ENCODE measurements around the gene TSHZ2.

TSHZ2 gene

GRCh38 chr20:53050338-53050737 is 78.2 kb downstream of the TSHZ2 start:
- TF ChIP-seq ZFX (IDR thresholded peaks at IDR 0.05) (no peak), CTCF (conservative IDR thresholded peaks at IDR 0.05) (no peak)
- H3K27ac ChIP-seq, result no peak overlapping the region

- no peak for TF ChIP-seq CTCF (conservative IDR thresholded peaks at IDR 0.05)
- no peak for TF ChIP-seq ZFX (IDR thresholded peaks at IDR 0.05)
- H3K27ac ChIP-seq, result no peak overlapping the region
Measured at GRCh38 chr20:53052380-53052779, 80.2 kb downstream of the TSHZ2 start.

GRCh38 chr20:53053595-53053994 is 81.4 kb downstream of the TSHZ2 start:
- no peak overlapping the region for H3K27ac ChIP-seq
- TF ChIP-seq CTCF (conservative IDR thresholded peaks at IDR 0.05) (no peak), ZFX (IDR thresholded peaks at IDR 0.05) (no peak)

GRCh38 chr20:53055367-53056067 is 83.4 kb downstream of the TSHZ2 start:
- TF ChIP-seq CTCF (conservative IDR thresholded peaks at IDR 0.05) (no peak), ZFX (IDR thresholded peaks at IDR 0.05) (no peak)
- H3K27ac ChIP-seq, result no peak overlapping the region

GRCh38 chr20:53057579-53057978 is 85.4 kb downstream of the TSHZ2 start:
- no peak overlapping the region for H3K27ac ChIP-seq
- no peak for TF ChIP-seq CTCF (conservative IDR thresholded peaks at IDR 0.05)
- TF ChIP-seq ZFX (IDR thresholded peaks at IDR 0.05), result no peak

- TF ChIP-seq ZFX (IDR thresholded peaks at IDR 0.05), result no peak
- TF ChIP-seq CTCF (conservative IDR thresholded peaks at IDR 0.05), result no peak
- H3K27ac ChIP-seq, result no peak overlapping the region
Measured at GRCh38 chr20:53059848-53060247, 87.7 kb downstream of the TSHZ2 start.

GRCh38 chr20:53061192-53062108 is 89.3 kb downstream of the TSHZ2 start:
- no peak for TF ChIP-seq ZFX (IDR thresholded peaks at IDR 0.05)
- no peak for TF ChIP-seq CTCF (conservative IDR thresholded peaks at IDR 0.05)
- H3K27ac ChIP-seq, result no peak overlapping the region

Data from C4-2B (cell line).